Loucy (cell line): ENCODE measurements around the gene ERP27.

Experiments used
- H2AFZ ChIP-seq: fragments of 200-600 bp; sonication (generic); 2 replicates; pipeline ENCODE4 v1.6.0; 2016; ENCODE audit warnings: antibody characterized with exemption, mild to moderate bottlenecking, low read length, moderate library complexity
- H3F3A ChIP-seq: fragments of 200-600 bp; 2 replicates; pipeline ENCODE4 v1.6.0; 2016; ENCODE audit warnings: antibody characterized with exemption, low read depth, mild to moderate bottlenecking
- H3K27me3 ChIP-seq: fragments of 200-600 bp; sonication (generic); 2 replicates; pipeline ENCODE4 v1.6.1; 2014; ENCODE audit warnings: low read length, mild to moderate bottlenecking; ENCODE audit not compliant: insufficient read depth, poor library complexity, severe bottlenecking
- H3K36me3 ChIP-seq: fragments of 200-600 bp; sonication (generic); 2 replicates; pipeline ENCODE4 v1.6.1; 2016; ENCODE audit warnings: low read length; ENCODE audit not compliant: insufficient read depth
- H3K4me1 ChIP-seq: fragments of 200-600 bp; sonication (generic); 2 replicates; pipeline ENCODE4 v1.5.1; 2014; ENCODE audit warnings: low read length, mild to moderate bottlenecking; ENCODE audit not compliant: insufficient read depth, poor library complexity, severe bottlenecking
- H3K4me2 ChIP-seq: fragments of 200-600 bp; sonication (generic); 2 replicates; pipeline ENCODE4 v1.6.0; 2014; ENCODE audit warnings: antibody characterized with exemption, low read length, low read depth, mild to moderate bottlenecking; ENCODE audit not compliant: poor library complexity, severe bottlenecking
- H3K4me3 ChIP-seq: fragments of 200-600 bp; sonication (generic); 2 replicates; pipeline ENCODE4 v1.5.1; 2014; ENCODE audit warnings: low read length, mild to moderate bottlenecking, mixed read lengths; ENCODE audit not compliant: poor library complexity, severe bottlenecking
- H3K79me2 ChIP-seq: fragments of 200-600 bp; sonication (generic); 2 replicates; pipeline ENCODE4 v1.6.1; 2014; ENCODE audit warnings: low read length; ENCODE audit not compliant: insufficient read depth
- H3K9ac ChIP-seq: fragments of 200-600 bp; sonication (generic); 2 replicates; pipeline ENCODE4 v1.6.0; 2014; ENCODE audit warnings: mild to moderate bottlenecking, low read depth, low read length, moderate library complexity; ENCODE audit not compliant: poor library complexity, severe bottlenecking
- H3K9me2 ChIP-seq: fragments of 200-600 bp; sonication (generic); replicated peaks from 2 replicates; pipeline ENCODE4 v1.6.1; 2016; ENCODE audit warnings: low read depth, low read length, mixed read lengths
- H3K9me3 ChIP-seq: fragments of 200-600 bp; sonication (generic); 2 replicates; pipeline ENCODE4 v1.6.1; 2014; ENCODE audit warnings: mild to moderate bottlenecking, antibody characterized with exemption, low read length, low read depth; ENCODE audit not compliant: insufficient read depth
- H4K20me1 ChIP-seq: fragments of 200-600 bp; sonication (generic); 2 replicates; pipeline ENCODE4 v1.6.0; 2014; ENCODE audit warnings: antibody characterized with exemption, low read length, mild to moderate bottlenecking; ENCODE audit not compliant: insufficient read depth, poor library complexity, severe bottlenecking
- EZH2phosphoT487 ChIP-seq: fragments of 200-600 bp; IDR thresholded peaks from 2 replicates; pipeline ENCODE4 v1.6.1; 2018; ENCODE audit warnings: antibody characterized with exemption, mild to moderate bottlenecking, moderate library complexity, borderline replicate concordance
- TF ChIP-seq, protein P1 (sequence below): fragments of 200-600 bp; sonication (generic); conservative IDR thresholded peaks from 2 replicates; pipeline ENCODE4 v1.5.1; 2014; ENCODE audit warnings: mild to moderate bottlenecking, antibody characterized with exemption, low read length

ERP27 gene

GRCh38 chr12:14942196-14942931 lies 4.0 kb upstream of the ERP27 start:
- Histone ChIP-seq H3K4me1 (peaks cover 31% of the 10 kb centered on the region), H3K36me3 (peaks cover 73% of the 10 kb centered on the region), H3K27me3 (no peaks in the 10 kb centered on the region), H3K4me2 (no peak overlapping the region), H2AFZ (no peak overlapping the region), H3K9me3 (no peaks in the 10 kb centered on the region), H3K4me3 (no peak overlapping the region), H3K9ac (no peak overlapping the region), H3F3A (peaks cover 11% of the 10 kb centered on the region; the same call in 1 of the 2 replicates), H4K20me1 (peaks cover 28% of the 10 kb centered on the region), H3K9me2 (no peaks in the 10 kb centered on the region), H3K79me2 (peaks cover 30% of the 10 kb centered on the region)
- TF ChIP-seq, protein P1, sequence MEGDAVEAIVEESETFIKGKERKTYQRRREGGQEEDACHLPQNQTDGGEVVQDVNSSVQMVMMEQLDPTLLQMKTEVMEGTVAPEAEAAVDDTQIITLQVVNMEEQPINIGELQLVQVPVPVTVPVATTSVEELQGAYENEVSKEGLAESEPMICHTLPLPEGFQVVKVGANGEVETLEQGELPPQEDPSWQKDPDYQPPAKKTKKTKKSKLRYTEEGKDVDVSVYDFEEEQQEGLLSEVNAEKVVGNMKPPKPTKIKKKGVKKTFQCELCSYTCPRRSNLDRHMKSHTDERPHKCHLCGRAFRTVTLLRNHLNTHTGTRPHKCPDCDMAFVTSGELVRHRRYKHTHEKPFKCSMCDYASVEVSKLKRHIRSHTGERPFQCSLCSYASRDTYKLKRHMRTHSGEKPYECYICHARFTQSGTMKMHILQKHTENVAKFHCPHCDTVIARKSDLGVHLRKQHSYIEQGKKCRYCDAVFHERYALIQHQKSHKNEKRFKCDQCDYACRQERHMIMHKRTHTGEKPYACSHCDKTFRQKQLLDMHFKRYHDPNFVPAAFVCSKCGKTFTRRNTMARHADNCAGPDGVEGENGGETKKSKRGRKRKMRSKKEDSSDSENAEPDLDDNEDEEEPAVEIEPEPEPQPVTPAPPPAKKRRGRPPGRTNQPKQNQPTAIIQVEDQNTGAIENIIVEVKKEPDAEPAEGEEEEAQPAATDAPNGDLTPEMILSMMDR: no peak
- no peak for TF ChIP-seq EZH2phosphoT487

GRCh38 chr12:14941369-14941768 lies 3.0 kb upstream of the ERP27 start:
- Histone ChIP-seq H3K79me2 (peaks cover 20% of the 10 kb centered on the region), H2AFZ (no peak overlapping the region), H3F3A (peaks cover 11% of the 10 kb centered on the region; the same call in 1 of the 2 replicates), H3K4me2 (no peak overlapping the region), H3K9me2 (no peaks in the 10 kb centered on the region), H3K9me3 (no peaks in the 10 kb centered on the region), H4K20me1 (peaks cover 22% of the 10 kb centered on the region), H3K4me3 (no peak overlapping the region), H3K36me3 (peaks cover 68% of the 10 kb centered on the region), H3K27me3 (no peaks in the 10 kb centered on the region), H3K4me1 (peaks cover 21% of the 10 kb centered on the region), H3K9ac (no peak overlapping the region)
- TF ChIP-seq, protein P1: no peak
- no peak for TF ChIP-seq EZH2phosphoT487

DNA sequence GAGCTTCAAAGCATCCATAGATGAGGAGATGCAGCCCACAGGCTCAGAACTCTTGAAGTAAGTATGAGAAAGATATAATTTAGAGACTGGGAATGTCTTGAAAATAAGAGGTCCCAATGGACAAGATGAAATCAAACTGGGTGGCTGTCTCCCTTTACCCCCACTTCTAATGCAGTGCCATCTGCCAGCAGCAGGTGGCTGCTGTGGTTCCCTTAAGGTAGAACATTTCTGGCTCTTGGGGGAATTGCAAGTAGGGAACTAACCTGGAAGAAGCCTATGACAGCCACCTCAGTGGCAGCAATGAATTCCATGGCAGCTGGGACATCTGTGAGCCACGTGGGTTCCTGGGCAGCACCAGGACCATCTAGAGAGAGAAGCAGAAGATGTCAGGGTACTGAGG lies 648 bp downstream of the ERP27 start:
- no peaks in the 10 kb centered on the region for H3K9me2 ChIP-seq
- H3K4me2 ChIP-seq: no peak overlapping the region
- H3K36me3 ChIP-seq: peaks cover 32% of the 10 kb centered on the region
- no peak for TF ChIP-seq EZH2phosphoT487
- TF ChIP-seq, protein P1: peak; percentile 70
- H4K20me1 ChIP-seq: peaks cover 5% of the 10 kb centered on the region
- H3K79me2 ChIP-seq: no peaks in the 10 kb centered on the region
- peaks cover 26% of the 10 kb centered on the region for H3K4me1 ChIP-seq
- no peak overlapping the region for H3K4me3 ChIP-seq
- no peaks in the 10 kb centered on the region for H3K9me3 ChIP-seq
- peaks cover 11% of the 10 kb centered on the region; the same call in 1 of the 2 replicates for H3F3A ChIP-seq
- no peaks in the 10 kb centered on the region for H3K27me3 ChIP-seq
- H3K9ac ChIP-seq: no peak overlapping the region
- H2AFZ ChIP-seq: no peak overlapping the region
